WTC11 (cell line): Measurements from ENCODE around the gene ASZ1. TPM values are rescaled to one million over a fixed set of nuclear protein-coding genes. Genes with fewer than 3 reads are reported as not detected.

Experiments used
- ATAC-seq: fragments of 200-7000 bp; cut with Tn5 transposase; 2 replicates; pipeline ENCODE4 v1.10.0; 2021; ENCODE audit warnings: mild to moderate bottlenecking, moderate library complexity
- CTCF ChIA-PET: fragments of 300-600 bp; sonication (Branson Sonifier 250); formaldehyde crosslinking; loops from one replicate; lab custom pipeline; 2021; ENCODE audit warnings: antibody characterized with exemption; lab: Charles Lee
- POLR2A ChIA-PET: fragments of 350-600 bp; sonication (Branson Sonifier 250); formaldehyde crosslinking; loops from one replicate; lab custom pipeline; 2021; ENCODE audit warnings: antibody characterized with exemption; lab: Charles Lee
- DNase-seq: peaks from one replicate; pipeline ENCODE4 v3.0.0; 2021; ENCODE audit warnings: low spot score
- H3K27ac Mint-ChIP-seq: 2 replicates; pipeline ENCODE4 v1.8.0; 2021; ENCODE audit warnings: mixed read lengths
- H3K27me3 Mint-ChIP-seq: 2 replicates; pipeline ENCODE4 v1.8.0; 2021; ENCODE audit warnings: low read depth, mild to moderate bottlenecking, moderate library complexity, mixed read lengths
- H3K36me3 Mint-ChIP-seq: 2 replicates; pipeline ENCODE4 v1.8.0; 2021; ENCODE audit warnings: mixed read lengths
- H3K4me1 Mint-ChIP-seq: 2 replicates; pipeline ENCODE4 v1.8.0; 2022; ENCODE audit warnings: mixed read lengths
- H3K4me3 Mint-ChIP-seq: 2 replicates; pipeline ENCODE4 v1.8.0; 2021; ENCODE audit warnings: mild to moderate bottlenecking, moderate library complexity, mixed read lengths
- H3K9me3 Mint-ChIP-seq: 2 replicates; pipeline ENCODE4 v1.8.0; 2021; ENCODE audit warnings: mixed read lengths
- ARID4B ChIP-seq: sonication (generic); formaldehyde crosslinking; IDR thresholded peaks from 2 replicates; pipeline ENCODE4 v1.8.0; 2023; ENCODE audit warnings: missing genetic modification reagents, mild to moderate bottlenecking, borderline replicate concordance
- CDX4 ChIP-seq: fragments of 250-450 bp; sonication (Bioruptor Pico); IDR thresholded peaks from 2 replicates; pipeline ENCODE4 v1.9.0; 2021; ENCODE audit warnings: moderate library complexity, mild to moderate bottlenecking, inconsistent platforms, borderline replicate concordance
- CREB1 ChIP-seq: sonication (generic); formaldehyde crosslinking; IDR thresholded peaks from 2 replicates; pipeline ENCODE4 v1.8.0; 2023; ENCODE audit warnings: mild to moderate bottlenecking, missing genetic modification reagents
- ERG ChIP-seq: fragments of 250-450 bp; sonication (Bioruptor Pico); IDR thresholded peaks from 2 replicates; pipeline ENCODE4 v1.8.0; 2021; ENCODE audit warnings: mild to moderate bottlenecking
- FOXP1 ChIP-seq: sonication (generic); formaldehyde crosslinking; IDR thresholded peaks from 2 replicates; pipeline ENCODE4 v1.8.0; 2022; ENCODE audit warnings: missing genetic modification reagents, mild to moderate bottlenecking, moderate library complexity, borderline replicate concordance
- GRHL2 ChIP-seq: fragments of 250-450 bp; sonication (Bioruptor Pico); IDR thresholded peaks from 2 replicates; pipeline ENCODE4 v1.8.0; 2022; ENCODE audit warnings: mild to moderate bottlenecking, moderate library complexity; ENCODE audit not compliant: insufficient replicate concordance, severe bottlenecking
- OVOL2 ChIP-seq: fragments of 250-450 bp; sonication (Bioruptor Pico); IDR thresholded peaks from 2 replicates; pipeline ENCODE4 v1.9.0; 2021; ENCODE audit warnings: mild to moderate bottlenecking, borderline replicate concordance
- RELA ChIP-seq: sonication (generic); formaldehyde crosslinking; IDR thresholded peaks from 2 replicates; pipeline ENCODE4 v1.8.1; 2022; ENCODE audit warnings: missing genetic modification reagents, mild to moderate bottlenecking, borderline replicate concordance
- SMAD4 ChIP-seq: sonication (generic); formaldehyde crosslinking; IDR thresholded peaks from 2 replicates; pipeline ENCODE4 v1.8.0; 2022; ENCODE audit warnings: mild to moderate bottlenecking, missing genetic modification reagents
- ZNF121 ChIP-seq: sonication (generic); formaldehyde crosslinking; IDR thresholded peaks from 2 replicates; pipeline ENCODE4 v1.8.0; 2023; ENCODE audit warnings: missing genetic modification reagents
- ZNF263 ChIP-seq: sonication (generic); formaldehyde crosslinking; IDR thresholded peaks from 2 replicates; pipeline ENCODE4 v1.8.1; 2022; ENCODE audit warnings: low read depth, mild to moderate bottlenecking, moderate library complexity, missing genetic modification reagents
- total RNA-seq: library from RNA; stranded (reverse); gene quantifications from 3 replicates; pipeline ENCODE4 v1.2.3, GENCODE V29; 2021
- TF ChIP-seq, protein P1 (sequence below): fragments of 250-450 bp; sonication (Bioruptor Pico); IDR thresholded peaks from 2 replicates; pipeline ENCODE4 v1.9.0; 2021; ENCODE audit warnings: mild to moderate bottlenecking
- TF ChIP-seq, protein P2 (sequence below): fragments of 250-450 bp; sonication (Bioruptor Pico); IDR thresholded peaks from 2 replicates; pipeline ENCODE4 v1.9.0; 2021; ENCODE audit warnings: mild to moderate bottlenecking, borderline replicate concordance
- TF ChIP-seq, protein P3 (sequence below): sonication (generic); formaldehyde crosslinking; IDR thresholded peaks from 2 replicates; pipeline ENCODE4 v1.8.1; 2023; ENCODE audit warnings: mild to moderate bottlenecking, missing genetic modification reagents, borderline replicate concordance
- TF ChIP-seq, protein P4 (sequence below): sonication (generic); formaldehyde crosslinking; IDR thresholded peaks from 2 replicates; pipeline ENCODE4 v1.8.1; 2022; ENCODE audit warnings: mild to moderate bottlenecking, missing genetic modification reagents, moderate library complexity, borderline replicate concordance

Gene ASZ1
- total RNA-seq, 1 experiment from 2014 or later: not detected

GRCh38 chr7:117347480-117347879 lies 79.8 kb downstream of the ASZ1 start:
- Mint-ChIP-seq H3K4me3 (no peak overlapping the region), H3K36me3 (no peaks in the 10 kb centered on the region), H3K4me1 (no peaks in the 10 kb centered on the region), H3K27ac (no peak overlapping the region), H3K27me3 (no peaks in the 10 kb centered on the region)
- ChIA-PET CTCF (no interaction called here), POLR2A (no interaction called here)
- no peak for DNase-seq
- ATAC-seq: no peak; the same call in 1 of the 2 replicates
- TF ChIP-seq FOXP1 (CRISPR knock-in tag) (no peak), ARID4B (CRISPR knock-in tag) (no peak), GRHL2 (no peak), ZNF121 (CRISPR knock-in tag) (no peak), RELA (CRISPR knock-in tag) (no peak), OVOL2 (CRISPR knock-in tag) (no peak)
- TF ChIP-seq, protein P1, sequence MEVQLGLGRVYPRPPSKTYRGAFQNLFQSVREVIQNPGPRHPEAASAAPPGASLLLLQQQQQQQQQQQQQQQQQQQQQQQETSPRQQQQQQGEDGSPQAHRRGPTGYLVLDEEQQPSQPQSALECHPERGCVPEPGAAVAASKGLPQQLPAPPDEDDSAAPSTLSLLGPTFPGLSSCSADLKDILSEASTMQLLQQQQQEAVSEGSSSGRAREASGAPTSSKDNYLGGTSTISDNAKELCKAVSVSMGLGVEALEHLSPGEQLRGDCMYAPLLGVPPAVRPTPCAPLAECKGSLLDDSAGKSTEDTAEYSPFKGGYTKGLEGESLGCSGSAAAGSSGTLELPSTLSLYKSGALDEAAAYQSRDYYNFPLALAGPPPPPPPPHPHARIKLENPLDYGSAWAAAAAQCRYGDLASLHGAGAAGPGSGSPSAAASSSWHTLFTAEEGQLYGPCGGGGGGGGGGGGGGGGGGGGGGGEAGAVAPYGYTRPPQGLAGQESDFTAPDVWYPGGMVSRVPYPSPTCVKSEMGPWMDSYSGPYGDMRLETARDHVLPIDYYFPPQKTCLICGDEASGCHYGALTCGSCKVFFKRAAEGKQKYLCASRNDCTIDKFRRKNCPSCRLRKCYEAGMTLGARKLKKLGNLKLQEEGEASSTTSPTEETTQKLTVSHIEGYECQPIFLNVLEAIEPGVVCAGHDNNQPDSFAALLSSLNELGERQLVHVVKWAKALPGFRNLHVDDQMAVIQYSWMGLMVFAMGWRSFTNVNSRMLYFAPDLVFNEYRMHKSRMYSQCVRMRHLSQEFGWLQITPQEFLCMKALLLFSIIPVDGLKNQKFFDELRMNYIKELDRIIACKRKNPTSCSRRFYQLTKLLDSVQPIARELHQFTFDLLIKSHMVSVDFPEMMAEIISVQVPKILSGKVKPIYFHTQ (CRISPR knock-in tag): no peak
- TF ChIP-seq, protein P2, sequence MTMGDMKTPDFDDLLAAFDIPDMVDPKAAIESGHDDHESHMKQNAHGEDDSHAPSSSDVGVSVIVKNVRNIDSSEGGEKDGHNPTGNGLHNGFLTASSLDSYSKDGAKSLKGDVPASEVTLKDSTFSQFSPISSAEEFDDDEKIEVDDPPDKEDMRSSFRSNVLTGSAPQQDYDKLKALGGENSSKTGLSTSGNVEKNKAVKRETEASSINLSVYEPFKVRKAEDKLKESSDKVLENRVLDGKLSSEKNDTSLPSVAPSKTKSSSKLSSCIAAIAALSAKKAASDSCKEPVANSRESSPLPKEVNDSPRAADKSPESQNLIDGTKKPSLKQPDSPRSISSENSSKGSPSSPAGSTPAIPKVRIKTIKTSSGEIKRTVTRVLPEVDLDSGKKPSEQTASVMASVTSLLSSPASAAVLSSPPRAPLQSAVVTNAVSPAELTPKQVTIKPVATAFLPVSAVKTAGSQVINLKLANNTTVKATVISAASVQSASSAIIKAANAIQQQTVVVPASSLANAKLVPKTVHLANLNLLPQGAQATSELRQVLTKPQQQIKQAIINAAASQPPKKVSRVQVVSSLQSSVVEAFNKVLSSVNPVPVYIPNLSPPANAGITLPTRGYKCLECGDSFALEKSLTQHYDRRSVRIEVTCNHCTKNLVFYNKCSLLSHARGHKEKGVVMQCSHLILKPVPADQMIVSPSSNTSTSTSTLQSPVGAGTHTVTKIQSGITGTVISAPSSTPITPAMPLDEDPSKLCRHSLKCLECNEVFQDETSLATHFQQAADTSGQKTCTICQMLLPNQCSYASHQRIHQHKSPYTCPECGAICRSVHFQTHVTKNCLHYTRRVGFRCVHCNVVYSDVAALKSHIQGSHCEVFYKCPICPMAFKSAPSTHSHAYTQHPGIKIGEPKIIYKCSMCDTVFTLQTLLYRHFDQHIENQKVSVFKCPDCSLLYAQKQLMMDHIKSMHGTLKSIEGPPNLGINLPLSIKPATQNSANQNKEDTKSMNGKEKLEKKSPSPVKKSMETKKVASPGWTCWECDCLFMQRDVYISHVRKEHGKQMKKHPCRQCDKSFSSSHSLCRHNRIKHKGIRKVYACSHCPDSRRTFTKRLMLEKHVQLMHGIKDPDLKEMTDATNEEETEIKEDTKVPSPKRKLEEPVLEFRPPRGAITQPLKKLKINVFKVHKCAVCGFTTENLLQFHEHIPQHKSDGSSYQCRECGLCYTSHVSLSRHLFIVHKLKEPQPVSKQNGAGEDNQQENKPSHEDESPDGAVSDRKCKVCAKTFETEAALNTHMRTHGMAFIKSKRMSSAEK (CRISPR knock-in tag): no peak
- TF ChIP-seq, all 79 proteins: peak for 0
- no peaks in the 10 kb centered on the region for H3K9me3 Mint-ChIP-seq

DNA sequence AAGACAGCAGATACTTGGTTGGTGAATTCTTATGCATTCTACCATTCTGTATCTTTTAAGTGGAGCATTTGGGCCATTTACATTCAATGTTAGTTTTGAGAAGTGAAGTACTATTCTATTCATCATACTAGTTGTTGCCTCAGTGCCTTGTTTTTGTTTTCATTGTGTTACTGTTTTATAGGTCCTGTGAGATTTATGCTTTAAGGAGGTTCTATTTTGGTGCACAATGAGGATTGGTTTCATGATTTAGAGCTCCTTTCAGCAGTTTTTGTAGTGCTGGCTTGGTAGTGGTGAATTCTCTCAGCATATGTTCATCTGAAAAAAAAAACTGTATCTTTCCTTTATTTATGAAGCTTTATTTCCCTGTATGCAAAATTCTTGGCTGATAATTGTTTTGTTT lies 81.1 kb downstream of the ASZ1 start:
- H3K4me3 Mint-ChIP-seq: no peak overlapping the region
- no peaks in the 10 kb centered on the region for H3K9me3 Mint-ChIP-seq
- CTCF ChIA-PET: no interaction called here
- no peaks in the 10 kb centered on the region for H3K36me3 Mint-ChIP-seq
- H3K4me1 Mint-ChIP-seq: no peaks in the 10 kb centered on the region
- no peaks in the 10 kb centered on the region for H3K27me3 Mint-ChIP-seq
- no peak overlapping the region for H3K27ac Mint-ChIP-seq
- ATAC-seq (no peak), DNase-seq (no peak)
- POLR2A ChIA-PET: no interaction called here
- TF ChIP-seq, protein P3, sequence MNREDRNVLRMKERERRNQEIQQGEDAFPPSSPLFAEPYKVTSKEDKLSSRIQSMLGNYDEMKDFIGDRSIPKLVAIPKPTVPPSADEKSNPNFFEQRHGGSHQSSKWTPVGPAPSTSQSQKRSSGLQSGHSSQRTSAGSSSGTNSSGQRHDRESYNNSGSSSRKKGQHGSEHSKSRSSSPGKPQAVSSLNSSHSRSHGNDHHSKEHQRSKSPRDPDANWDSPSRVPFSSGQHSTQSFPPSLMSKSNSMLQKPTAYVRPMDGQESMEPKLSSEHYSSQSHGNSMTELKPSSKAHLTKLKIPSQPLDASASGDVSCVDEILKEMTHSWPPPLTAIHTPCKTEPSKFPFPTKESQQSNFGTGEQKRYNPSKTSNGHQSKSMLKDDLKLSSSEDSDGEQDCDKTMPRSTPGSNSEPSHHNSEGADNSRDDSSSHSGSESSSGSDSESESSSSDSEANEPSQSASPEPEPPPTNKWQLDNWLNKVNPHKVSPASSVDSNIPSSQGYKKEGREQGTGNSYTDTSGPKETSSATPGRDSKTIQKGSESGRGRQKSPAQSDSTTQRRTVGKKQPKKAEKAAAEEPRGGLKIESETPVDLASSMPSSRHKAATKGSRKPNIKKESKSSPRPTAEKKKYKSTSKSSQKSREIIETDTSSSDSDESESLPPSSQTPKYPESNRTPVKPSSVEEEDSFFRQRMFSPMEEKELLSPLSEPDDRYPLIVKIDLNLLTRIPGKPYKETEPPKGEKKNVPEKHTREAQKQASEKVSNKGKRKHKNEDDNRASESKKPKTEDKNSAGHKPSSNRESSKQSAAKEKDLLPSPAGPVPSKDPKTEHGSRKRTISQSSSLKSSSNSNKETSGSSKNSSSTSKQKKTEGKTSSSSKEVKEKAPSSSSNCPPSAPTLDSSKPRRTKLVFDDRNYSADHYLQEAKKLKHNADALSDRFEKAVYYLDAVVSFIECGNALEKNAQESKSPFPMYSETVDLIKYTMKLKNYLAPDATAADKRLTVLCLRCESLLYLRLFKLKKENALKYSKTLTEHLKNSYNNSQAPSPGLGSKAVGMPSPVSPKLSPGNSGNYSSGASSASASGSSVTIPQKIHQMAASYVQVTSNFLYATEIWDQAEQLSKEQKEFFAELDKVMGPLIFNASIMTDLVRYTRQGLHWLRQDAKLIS (CRISPR knock-in tag): no peak
- TF ChIP-seq ZNF263 (no peak), ERG (CRISPR knock-in tag) (no peak), CDX4 (CRISPR knock-in tag) (no peak), GRHL2 (no peak), SMAD4 (CRISPR knock-in tag) (no peak), CREB1 (CRISPR knock-in tag) (no peak)
- TF ChIP-seq, protein P4, sequence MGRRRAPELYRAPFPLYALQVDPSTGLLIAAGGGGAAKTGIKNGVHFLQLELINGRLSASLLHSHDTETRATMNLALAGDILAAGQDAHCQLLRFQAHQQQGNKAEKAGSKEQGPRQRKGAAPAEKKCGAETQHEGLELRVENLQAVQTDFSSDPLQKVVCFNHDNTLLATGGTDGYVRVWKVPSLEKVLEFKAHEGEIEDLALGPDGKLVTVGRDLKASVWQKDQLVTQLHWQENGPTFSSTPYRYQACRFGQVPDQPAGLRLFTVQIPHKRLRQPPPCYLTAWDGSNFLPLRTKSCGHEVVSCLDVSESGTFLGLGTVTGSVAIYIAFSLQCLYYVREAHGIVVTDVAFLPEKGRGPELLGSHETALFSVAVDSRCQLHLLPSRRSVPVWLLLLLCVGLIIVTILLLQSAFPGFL (CRISPR knock-in tag): no peak
